A549 (cell line): Measurements from ENCODE around the gene MKNK2. TPM values are rescaled to one million over a fixed set of nuclear protein-coding genes. Genes with fewer than 3 reads are reported as not detected.

Experiments
- ATAC-seq, 2 experiments: fragments of 200-7000 bp in 1 of 2; fragments of >200 bp in 1 of 2; cut with Nextera tagmentation in 1 of 2; cut with Tn5 transposase in 1 of 2; 3 replicates each; pipeline versions ENCODE4 v1.8.0 to v1.9.1; 2018 to 2020; ENCODE audit warnings: mild to moderate bottlenecking in 1 of 2, moderate library complexity in 1 of 2
- CTCF ChIA-PET: fragments of 300-600 bp; sonication (Branson Sonifier 250); formaldehyde crosslinking; extraction: SDS; loops from one replicate; lab custom pipeline; 2021; ENCODE audit warnings: antibody characterized with exemption, inconsistent platforms; lab: Yijun Ruan, JAX
- POLR2A ChIA-PET: fragments of 350-600 bp; formaldehyde crosslinking; extraction: SDS; loops from one replicate; lab custom pipeline; 2021; ENCODE audit warnings: antibody characterized with exemption, inconsistent platforms; lab: Yijun Ruan, JAX
- DNase-seq, 2 experiments: peaks; one replicate each; pipeline versions ENCODE4 v3.0.0 to v3.0.0-alpha.2; 2011 to 2016; ENCODE audit warnings: low read depth in 1 of 2, low spot score in 1 of 2
- FAIRE-seq: peaks from 2 replicates; lab custom pipeline; 2011; peaks lifted over from hg19 to GRCh38; lab: Jason Lieb, UNC
- H3K27ac ChIP-seq, 2 experiments: fragments of >200 bp; sonication (Bioruptor Twin); formaldehyde crosslinking; 3 replicates each; pipeline ENCODE4 v1.5.1; 2016 to 2017
- H3K4me1 ChIP-seq: fragments of >200 bp; sonication (Bioruptor Twin); formaldehyde crosslinking; 3 replicates; pipeline ENCODE4 v1.6.1; 2016
- H3K4me2 ChIP-seq: fragments of >200 bp; sonication (Bioruptor Twin); formaldehyde crosslinking; 3 replicates; pipeline ENCODE4 v1.6.1; 2016
- H3K4me3 ChIP-seq: fragments of >200 bp; sonication (Bioruptor Twin); formaldehyde crosslinking; 3 replicates; pipeline ENCODE4 v1.5.1; 2016
- H3K9me3 ChIP-seq: fragments of >200 bp; sonication (Bioruptor Twin); formaldehyde crosslinking; 3 replicates; pipeline ENCODE4 v1.6.1; 2016
- CHD4 ChIP-seq: fragments of 200-600 bp; sonication (generic); IDR thresholded peaks from 2 replicates; pipeline ENCODE4 v1.6.1; 2016; ENCODE audit warnings: antibody characterized with exemption, mild to moderate bottlenecking, borderline replicate concordance
- CTCF ChIP-seq: fragments of >200 bp; sonication (Bioruptor Twin); formaldehyde crosslinking; IDR thresholded peaks from 3 replicates; pipeline ENCODE4 v1.5.1; 2016
- EHF ChIP-seq: fragments of 250-450 bp; sonication (Bioruptor Pico); IDR thresholded peaks from 2 replicates; pipeline ENCODE4 v1.5.0; 2020; ENCODE audit warnings: mild to moderate bottlenecking
- FOSL2 ChIP-seq, 2 experiments: fragments of 450-650 bp in 1 of 2; fragments of >200 bp in 1 of 2; sonication (Bioruptor Twin) in 1 of 2; formaldehyde crosslinking; IDR thresholded peaks; 2 replicates each; pipeline versions ENCODE4 v1.5.0 to v1.6.1; 2016 to 2020; ENCODE audit warnings: mild to moderate bottlenecking in 1 of 2, moderate library complexity in 1 of 2
- FOXS1 ChIP-seq: fragments of 250-450 bp; sonication (Bioruptor Pico); IDR thresholded peaks from 2 replicates; pipeline ENCODE4 v1.5.0; 2020; ENCODE audit warnings: mild to moderate bottlenecking, moderate library complexity
- JUNB ChIP-seq: fragments of >200 bp; sonication (Bioruptor Twin); formaldehyde crosslinking; IDR thresholded peaks from 2 replicates; pipeline ENCODE4 v1.6.1; 2016
- KDM5A ChIP-seq: fragments of 200-600 bp; sonication (generic); IDR thresholded peaks from 2 replicates; pipeline ENCODE4 v1.6.1; 2016; ENCODE audit warnings: antibody characterized with exemption, mild to moderate bottlenecking
- MAFK ChIP-seq: fragments of 450-650 bp; IDR thresholded peaks from 2 replicates; pipeline ENCODE4 v1.6.1; 2014; ENCODE audit not compliant: partially characterized antibody
- MAZ ChIP-seq: fragments of 150-350 bp; IDR thresholded peaks from 2 replicates; pipeline ENCODE4 v1.6.1; 2014; ENCODE audit warnings: antibody characterized with exemption, low read depth, low read length, borderline replicate concordance
- MYC ChIP-seq: IDR thresholded peaks from 2 replicates; pipeline ENCODE4 v1.6.1; 2012; ENCODE audit warnings: mild to moderate bottlenecking, inconsistent platforms, low read length, improper control_type of control experiment, borderline replicate concordance
- NR3C1 ChIP-seq: fragments of >200 bp; sonication (Bioruptor Twin); formaldehyde crosslinking; IDR thresholded peaks from 3 replicates; pipeline ENCODE4 v1.6.1; 2017
- PBX3 ChIP-seq: IDR thresholded peaks from 2 replicates; pipeline ENCODE4 v1.6.1; 2012
- SREBF2 ChIP-seq: fragments of 450-650 bp; IDR thresholded peaks from 2 replicates; pipeline ENCODE4 v1.6.1; 2014; ENCODE audit warnings: mild to moderate bottlenecking, moderate library complexity
- TP53 ChIP-seq: fragments of 250-450 bp; sonication (Bioruptor Pico); IDR thresholded peaks from 2 replicates; pipeline ENCODE4 v1.5.0; 2021; ENCODE audit warnings: mild to moderate bottlenecking, moderate library complexity
- USF2 ChIP-seq: fragments of 450-650 bp; IDR thresholded peaks from 2 replicates; pipeline ENCODE4 v1.6.1; 2014; ENCODE audit warnings: antibody characterized with exemption
- ZC3H11A ChIP-seq: fragments of 450-650 bp; IDR thresholded peaks from 2 replicates; pipeline ENCODE4 v1.6.1; 2014; ENCODE audit warnings: antibody characterized with exemption, mild to moderate bottlenecking
- WGBS: methylation state at CpG from one replicate; pipeline ENCODE4 v1.1.6; 2017; ENCODE audit errors: missing lambda C conversion rate; 5-methylcytosine and 5-hydroxymethylcytosine counted together
- polyA plus RNA-seq, 4 experiments: library from polyadenylated mRNA; depleted of rRNA in 3 of 4; stranded (reverse); fragments of >200 nt; fragmentation: RNase III in 1 of 4; extraction: RNeasy Plus Mini Kit Qiagen cat#74134 plus additional on column Dnase treatment in 1 of 4; gene quantifications; 2 replicates in 3 of 4; 3 replicates in 1 of 4; pipeline ENCODE4 v1.2.3, GENCODE V29; 2011 to 2017
- TF ChIP-seq, protein P1 (sequence below): fragments of 200-600 bp; sonication (generic); IDR thresholded peaks from 2 replicates; pipeline ENCODE4 v1.6.1; 2016; ENCODE audit warnings: antibody characterized with exemption, mild to moderate bottlenecking, moderate library complexity
- TF ChIP-seq, protein P2 (sequence below): fragments of 250-450 bp; sonication (Bioruptor Pico); IDR thresholded peaks from 2 replicates; pipeline ENCODE4 v1.5.0; 2020; ENCODE audit warnings: low read depth, mild to moderate bottlenecking, moderate library complexity
- TF ChIP-seq, protein P3 (sequence below): fragments of >200 bp; sonication (Bioruptor Twin); formaldehyde crosslinking; IDR thresholded peaks from 2 replicates; pipeline ENCODE4 v1.6.1; 2016

Gene MKNK2
- polyA plus RNA-seq, 2 of the 4 experiments (the other 2 are of a cell fraction): 48.3 to 56.7 TPM

GRCh38 chr19:2099054-2099501 lies 48.0 kb upstream of the MKNK2 start:
- TF ChIP-seq, protein P1, sequence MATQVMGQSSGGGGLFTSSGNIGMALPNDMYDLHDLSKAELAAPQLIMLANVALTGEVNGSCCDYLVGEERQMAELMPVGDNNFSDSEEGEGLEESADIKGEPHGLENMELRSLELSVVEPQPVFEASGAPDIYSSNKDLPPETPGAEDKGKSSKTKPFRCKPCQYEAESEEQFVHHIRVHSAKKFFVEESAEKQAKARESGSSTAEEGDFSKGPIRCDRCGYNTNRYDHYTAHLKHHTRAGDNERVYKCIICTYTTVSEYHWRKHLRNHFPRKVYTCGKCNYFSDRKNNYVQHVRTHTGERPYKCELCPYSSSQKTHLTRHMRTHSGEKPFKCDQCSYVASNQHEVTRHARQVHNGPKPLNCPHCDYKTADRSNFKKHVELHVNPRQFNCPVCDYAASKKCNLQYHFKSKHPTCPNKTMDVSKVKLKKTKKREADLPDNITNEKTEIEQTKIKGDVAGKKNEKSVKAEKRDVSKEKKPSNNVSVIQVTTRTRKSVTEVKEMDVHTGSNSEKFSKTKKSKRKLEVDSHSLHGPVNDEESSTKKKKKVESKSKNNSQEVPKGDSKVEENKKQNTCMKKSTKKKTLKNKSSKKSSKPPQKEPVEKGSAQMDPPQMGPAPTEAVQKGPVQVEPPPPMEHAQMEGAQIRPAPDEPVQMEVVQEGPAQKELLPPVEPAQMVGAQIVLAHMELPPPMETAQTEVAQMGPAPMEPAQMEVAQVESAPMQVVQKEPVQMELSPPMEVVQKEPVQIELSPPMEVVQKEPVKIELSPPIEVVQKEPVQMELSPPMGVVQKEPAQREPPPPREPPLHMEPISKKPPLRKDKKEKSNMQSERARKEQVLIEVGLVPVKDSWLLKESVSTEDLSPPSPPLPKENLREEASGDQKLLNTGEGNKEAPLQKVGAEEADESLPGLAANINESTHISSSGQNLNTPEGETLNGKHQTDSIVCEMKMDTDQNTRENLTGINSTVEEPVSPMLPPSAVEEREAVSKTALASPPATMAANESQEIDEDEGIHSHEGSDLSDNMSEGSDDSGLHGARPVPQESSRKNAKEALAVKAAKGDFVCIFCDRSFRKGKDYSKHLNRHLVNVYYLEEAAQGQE: no peak
- TF ChIP-seq CTCF: no peak
- no peak for TF ChIP-seq MYC
- no peak for TF ChIP-seq ZC3H11A
- TF ChIP-seq FOSL2 (IDR thresholded peaks at IDR 0.05): no peak
- TF ChIP-seq FOSL2 (CRISPR knock-in tag; IDR thresholded peaks at IDR 0.05): no peak
- no peak for TF ChIP-seq KDM5A
- no peak for TF ChIP-seq NR3C1
- POLR2A ChIA-PET: no interaction called here
- no peak overlapping the region for H3K27ac ChIP-seq
- CTCF ChIA-PET: no interaction called here
- no CpG with 5 or more reads among the region's 16 CpGs for WGBS
- FAIRE-seq: no peak
- no peak for DNase-seq
- H3K4me2 ChIP-seq: no peak overlapping the region
- H3K4me1 ChIP-seq: peaks cover 14% of the 10 kb centered on the region; the same call in 1 of the 3 replicates
- H3K4me3 ChIP-seq: no peak overlapping the region
- H3K9me3 ChIP-seq: no peaks in the 10 kb centered on the region
- ATAC-seq: no peak

- Histone ChIP-seq H3K4me3 (no peak overlapping the region), H3K4me1 (peaks cover 14% of the 10 kb centered on the region; the same call in 1 of the 3 replicates), H3K4me2 (no peak overlapping the region; the same call in 2 of the 3 replicates), H3K9me3 (no peaks in the 10 kb centered on the region), H3K27ac (no peak overlapping the region)
- FAIRE-seq: no peak
- TF ChIP-seq EHF (CRISPR knock-in tag): no peak
- TF ChIP-seq PBX3: no peak
- no peak for TF ChIP-seq TP53 (CRISPR knock-in tag)
- no peak for TF ChIP-seq JUNB
- no peak for TF ChIP-seq CHD4
- TF ChIP-seq, protein P2, sequence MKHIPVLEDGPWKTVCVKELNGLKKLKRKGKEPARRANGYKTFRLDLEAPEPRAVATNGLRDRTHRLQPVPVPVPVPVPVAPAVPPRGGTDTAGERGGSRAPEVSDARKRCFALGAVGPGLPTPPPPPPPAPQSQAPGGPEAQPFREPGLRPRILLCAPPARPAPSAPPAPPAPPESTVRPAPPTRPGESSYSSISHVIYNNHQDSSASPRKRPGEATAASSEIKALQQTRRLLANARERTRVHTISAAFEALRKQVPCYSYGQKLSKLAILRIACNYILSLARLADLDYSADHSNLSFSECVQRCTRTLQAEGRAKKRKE (CRISPR knock-in tag): no peak
- CTCF ChIA-PET: interaction anchor here (0.8 to 1.3 kb wide), 2 partner anchors 11 to 18 kb away, joined by 3 to 4 read pairs; no protein-coding TSS in a partner anchor
- no peak for ATAC-seq
- 80% methylated on average over 6 of the region's 23 CpGs for WGBS
- no peak for DNase-seq
- POLR2A ChIA-PET: no interaction called here
These were observed 46.9 kb upstream of the MKNK2 start for GRCh38 chr19:2097886-2098327.

GRCh38 chr19:2097203-2097885 lies 46.3 kb upstream of the MKNK2 start:
- peaks cover 14% of the 10 kb centered on the region; the same call in 1 of the 3 replicates for H3K4me1 ChIP-seq
- WGBS: 54% methylated on average over 11 of the region's 30 CpGs
- peak overlapping the region in 1 of 2 experiments; percentile 62; a peak in 2 of 6 replicates for H3K27ac ChIP-seq
- H3K4me2 ChIP-seq: peak overlapping the region; percentile 76
- DNase-seq (no peak), ATAC-seq (peak in 1 of 2 experiments; percentile 17; a peak in 2 of 6 replicates), FAIRE-seq (no peak)
- no peaks in the 10 kb centered on the region for H3K9me3 ChIP-seq
- CTCF ChIA-PET: interaction anchor here (0.8 to 1.3 kb wide), 3 partner anchors 11 to 33 kb away, joined by 3 to 4 read pairs (median 4); no protein-coding TSS in a partner anchor
- POLR2A ChIA-PET: no interaction called here
- peak overlapping the region; percentile 40 for H3K4me3 ChIP-seq
- TF ChIP-seq, protein P3, sequence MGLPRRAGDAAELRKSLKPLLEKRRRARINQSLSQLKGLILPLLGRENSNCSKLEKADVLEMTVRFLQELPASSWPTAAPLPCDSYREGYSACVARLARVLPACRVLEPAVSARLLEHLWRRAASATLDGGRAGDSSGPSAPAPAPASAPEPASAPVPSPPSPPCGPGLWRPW: no peak
- TF ChIP-seq ZC3H11A (no peak), MAFK (no peak), USF2 (no peak), MAZ (no peak), FOXS1 (CRISPR knock-in tag) (no peak), SREBF2 (no peak)
- TF ChIP-seq, protein P1: no peak
